ENCODE results near the gene DCXR. TPM values are rescaled to one million over a fixed set of nuclear protein-coding genes. Genes with fewer than 3 reads are reported as not detected.

DCXR gene
- total RNA-seq, 1 donor = 25.2 TPM

GRCh38 chr17:82010575-82011525, 26.6 kb downstream of the DCXR start:
- no peaks in the 10 kb centered on the region for H3K27me3 ChIP-seq (ENCODE audit: insufficient read depth, low read length)
- no peaks in the 10 kb centered on the region for H3K9me3 ChIP-seq (ENCODE audit: low read depth, low read length)
- H3K4me3 ChIP-seq (ENCODE audit: low read length) = no peak overlapping the region

GRCh38 chr17:82009413-82009812, 28.1 kb downstream of the DCXR start:
- no peaks in the 10 kb centered on the region for H3K9me3 ChIP-seq (ENCODE audit: low read depth, low read length)
- no peaks in the 10 kb centered on the region for H3K4me1 ChIP-seq (ENCODE audit: insufficient read depth, low read length)
- no peaks in the 10 kb centered on the region for H3K27me3 ChIP-seq (ENCODE audit: insufficient read depth, low read length)
- H3K4me3 ChIP-seq (ENCODE audit: low read length) = no peak overlapping the region

More at GRCh38 chr17:82010575-82011525, 26.6 kb downstream of the DCXR start:
- H3K4me1 ChIP-seq (ENCODE audit: insufficient read depth, low read length) = no peaks in the 10 kb centered on the region

- no peaks in the 10 kb centered on the region for H3K27me3 ChIP-seq (ENCODE audit: insufficient read depth, low read length)
- no peaks in the 10 kb centered on the region for H3K4me1 ChIP-seq (ENCODE audit: insufficient read depth, low read length)
- no peaks in the 10 kb centered on the region for H3K9me3 ChIP-seq (ENCODE audit: low read depth, low read length)
- no peak overlapping the region for H3K4me3 ChIP-seq (ENCODE audit: low read length)
These were observed 28.5 kb downstream of the DCXR start for GRCh38 chr17:82008941-82009405.

- Histone ChIP-seq H3K4me1 (ENCODE audit: insufficient read depth, low read length) (no peaks in the 10 kb centered on the region), H3K4me3 (ENCODE audit: low read length) (no peak overlapping the region), H3K9me3 (ENCODE audit: low read depth, low read length) (no peaks in the 10 kb centered on the region), H3K27me3 (ENCODE audit: insufficient read depth, low read length) (no peaks in the 10 kb centered on the region)
These were observed 29.1 kb downstream of the DCXR start for GRCh38 chr17:82008258-82008940.

- Histone ChIP-seq H3K4me3 (ENCODE audit: low read length) (no peak overlapping the region), H3K9me3 (ENCODE audit: low read depth, low read length) (no peaks in the 10 kb centered on the region), H3K4me1 (ENCODE audit: insufficient read depth, low read length) (no peaks in the 10 kb centered on the region), H3K27me3 (ENCODE audit: insufficient read depth, low read length) (no peaks in the 10 kb centered on the region)
These were observed 29.8 kb downstream of the DCXR start for GRCh38 chr17:82007495-82008257.

DNA sequence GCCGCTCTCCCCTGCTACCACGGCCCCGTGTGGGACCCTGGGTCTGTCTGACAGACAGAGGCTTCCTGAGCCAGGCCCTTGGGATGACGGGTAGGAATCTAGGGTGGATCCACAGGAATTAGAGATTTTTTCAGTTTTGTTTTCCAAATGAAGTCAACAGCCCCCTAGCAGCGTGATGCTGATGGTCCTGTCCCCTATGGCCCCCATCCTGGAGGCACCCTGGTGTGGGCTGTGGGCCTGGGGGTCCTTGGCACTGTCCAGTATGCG, 30.3 kb downstream of the DCXR start:
- Histone ChIP-seq H3K9me3 (ENCODE audit: low read depth, low read length) (no peaks in the 10 kb centered on the region), H3K4me3 (ENCODE audit: low read length) (no peak overlapping the region), H3K27me3 (ENCODE audit: insufficient read depth, low read length) (no peaks in the 10 kb centered on the region), H3K4me1 (ENCODE audit: insufficient read depth, low read length) (no peaks in the 10 kb centered on the region)

- H3K9me3 ChIP-seq (ENCODE audit: low read depth, low read length) = no peaks in the 10 kb centered on the region
- H3K27me3 ChIP-seq (ENCODE audit: insufficient read depth, low read length) = no peaks in the 10 kb centered on the region
- H3K4me1 ChIP-seq (ENCODE audit: insufficient read depth, low read length) = no peaks in the 10 kb centered on the region
- H3K4me3 ChIP-seq (ENCODE audit: low read length) = no peak overlapping the region
These were observed 30.8 kb downstream of the DCXR start for GRCh38 chr17:82006468-82007227.

DNA sequence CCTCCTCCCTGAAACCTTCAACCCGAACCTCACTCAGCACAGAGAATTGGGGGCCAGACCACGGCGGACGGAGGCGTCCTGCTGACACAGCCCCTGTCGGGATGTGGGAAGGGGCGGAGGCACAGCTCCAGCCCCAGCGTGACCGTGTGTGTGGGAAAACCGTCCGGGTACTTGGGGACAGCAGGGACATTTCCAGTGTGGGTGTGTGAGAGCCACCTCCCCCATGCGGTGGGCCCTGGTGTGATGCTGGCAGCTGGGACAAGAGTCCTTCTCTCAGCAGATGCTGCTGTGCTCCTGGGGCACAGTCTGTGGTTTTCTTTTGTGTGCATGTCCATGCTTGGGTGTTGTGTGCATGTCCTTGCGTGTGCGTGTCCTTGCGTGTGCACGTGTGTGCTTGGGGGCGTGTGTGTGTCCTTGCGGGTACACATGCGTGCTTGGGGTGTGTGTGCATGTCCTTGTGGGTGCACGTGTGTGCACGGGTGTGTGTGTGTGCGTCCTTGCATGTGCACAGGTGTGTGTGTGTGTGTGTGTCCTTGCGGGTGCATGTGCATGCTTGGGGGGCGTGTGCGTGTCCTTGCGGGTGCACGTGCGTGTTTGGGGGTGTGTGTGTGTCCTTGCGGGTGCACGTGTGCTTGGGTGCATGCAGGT, 31.7 kb downstream of the DCXR start:
- Histone ChIP-seq H3K4me3 (ENCODE audit: low read length) (no peak overlapping the region), H3K4me1 (ENCODE audit: insufficient read depth, low read length) (no peaks in the 10 kb centered on the region), H3K27me3 (ENCODE audit: insufficient read depth, low read length) (no peaks in the 10 kb centered on the region), H3K9me3 (ENCODE audit: low read depth, low read length) (no peaks in the 10 kb centered on the region)

GRCh38 chr17:82004517-82005455, 32.7 kb downstream of the DCXR start:
- H3K27me3 ChIP-seq (ENCODE audit: insufficient read depth, low read length) = no peaks in the 10 kb centered on the region
- H3K4me1 ChIP-seq (ENCODE audit: insufficient read depth, low read length) = no peaks in the 10 kb centered on the region
- H3K4me3 ChIP-seq (ENCODE audit: low read length) = no peak overlapping the region
- H3K9me3 ChIP-seq (ENCODE audit: low read depth, low read length) = no peaks in the 10 kb centered on the region

- Histone ChIP-seq H3K4me3 (ENCODE audit: low read length) (no peak overlapping the region), H3K4me1 (ENCODE audit: insufficient read depth, low read length) (no peaks in the 10 kb centered on the region), H3K9me3 (ENCODE audit: low read depth, low read length) (no peaks in the 10 kb centered on the region), H3K27me3 (ENCODE audit: insufficient read depth, low read length) (no peaks in the 10 kb centered on the region)
These were observed 33.8 kb downstream of the DCXR start for GRCh38 chr17:82003411-82004381.

DNA sequence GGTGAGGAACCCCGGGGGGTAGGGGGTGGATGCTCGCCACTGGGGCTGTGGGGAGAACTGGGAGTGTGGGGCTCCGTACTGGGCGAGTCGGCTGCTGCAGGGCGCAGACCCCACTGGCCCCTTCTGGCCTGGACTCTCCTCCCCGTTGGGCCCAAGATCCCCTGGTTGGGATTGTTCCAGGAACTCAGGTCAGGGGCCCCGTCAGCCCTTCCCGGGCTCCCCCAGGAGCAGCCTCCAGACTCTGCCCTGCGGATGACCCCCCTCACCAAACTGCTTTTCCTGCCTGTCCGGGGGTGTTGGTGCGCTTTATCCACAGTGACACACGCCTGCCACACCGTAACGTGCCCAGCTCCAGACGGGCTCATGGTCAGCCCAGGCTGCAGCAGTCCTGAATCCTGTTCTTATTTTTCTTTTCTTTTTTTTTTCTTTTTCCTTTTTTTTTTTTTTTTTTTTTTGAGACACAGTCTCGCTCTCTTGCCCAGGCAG, 35.9 kb downstream of the DCXR start:
- Histone ChIP-seq H3K4me1 (ENCODE audit: insufficient read depth, low read length) (no peaks in the 10 kb centered on the region), H3K9me3 (ENCODE audit: low read depth, low read length) (no peaks in the 10 kb centered on the region), H3K27me3 (ENCODE audit: insufficient read depth, low read length) (no peaks in the 10 kb centered on the region), H3K4me3 (ENCODE audit: low read length) (no peak overlapping the region)

- Histone ChIP-seq H3K4me1 (ENCODE audit: insufficient read depth, low read length) (no peaks in the 10 kb centered on the region), H3K4me3 (ENCODE audit: low read length) (no peak overlapping the region), H3K9me3 (ENCODE audit: low read depth, low read length) (no peaks in the 10 kb centered on the region), H3K27me3 (ENCODE audit: insufficient read depth, low read length) (no peaks in the 10 kb centered on the region)
These were observed 36.5 kb downstream of the DCXR start for GRCh38 chr17:82000803-82001570.

Data from mononuclear cell (primary cell).